Measurements from ENCODE around the gene TSFM. TPM values are rescaled to one million over a fixed set of nuclear protein-coding genes. Genes with fewer than 3 reads are reported as not detected.

The TSFM gene
- total RNA-seq, 1 donor from 2014 or later: 24.3 TPM

DNA sequence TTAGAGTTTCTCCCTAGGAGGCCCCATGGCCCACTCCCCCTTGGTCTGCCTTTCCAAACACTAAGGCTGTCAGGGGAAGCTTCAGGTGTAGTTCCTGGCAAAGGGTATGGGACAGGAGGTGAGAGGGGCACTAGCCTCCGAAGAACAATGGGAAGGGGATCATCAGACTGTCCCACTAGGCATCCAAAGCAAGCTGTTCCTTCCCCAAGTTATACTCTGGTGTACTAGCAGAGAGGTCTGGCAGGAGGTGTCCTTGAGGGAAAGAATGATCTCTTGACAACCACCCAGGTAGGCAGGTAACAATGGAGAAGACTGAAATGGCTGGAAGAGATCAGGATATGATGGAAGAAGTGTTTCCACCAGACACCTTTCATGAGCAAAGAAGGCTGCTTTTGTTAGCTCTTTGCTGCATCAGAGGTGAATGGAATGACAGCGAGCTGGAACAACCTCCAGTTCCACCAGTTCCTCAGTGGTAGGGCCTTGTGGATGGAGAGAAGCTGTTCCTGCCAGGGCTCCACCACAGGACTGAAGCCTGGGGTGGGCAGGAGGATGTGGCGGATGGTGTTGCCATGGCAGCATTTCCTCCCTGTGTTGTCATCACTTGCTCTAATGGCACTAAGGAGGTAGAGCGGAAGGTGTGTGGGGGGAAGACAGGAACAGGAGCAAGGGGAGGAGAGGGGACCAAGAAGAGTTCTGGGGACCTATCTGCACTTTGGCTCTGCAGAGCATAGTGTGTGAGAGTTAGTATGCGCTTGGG, 41.8 kb upstream of the TSFM start:
- TF ChIP-seq, protein P1, sequence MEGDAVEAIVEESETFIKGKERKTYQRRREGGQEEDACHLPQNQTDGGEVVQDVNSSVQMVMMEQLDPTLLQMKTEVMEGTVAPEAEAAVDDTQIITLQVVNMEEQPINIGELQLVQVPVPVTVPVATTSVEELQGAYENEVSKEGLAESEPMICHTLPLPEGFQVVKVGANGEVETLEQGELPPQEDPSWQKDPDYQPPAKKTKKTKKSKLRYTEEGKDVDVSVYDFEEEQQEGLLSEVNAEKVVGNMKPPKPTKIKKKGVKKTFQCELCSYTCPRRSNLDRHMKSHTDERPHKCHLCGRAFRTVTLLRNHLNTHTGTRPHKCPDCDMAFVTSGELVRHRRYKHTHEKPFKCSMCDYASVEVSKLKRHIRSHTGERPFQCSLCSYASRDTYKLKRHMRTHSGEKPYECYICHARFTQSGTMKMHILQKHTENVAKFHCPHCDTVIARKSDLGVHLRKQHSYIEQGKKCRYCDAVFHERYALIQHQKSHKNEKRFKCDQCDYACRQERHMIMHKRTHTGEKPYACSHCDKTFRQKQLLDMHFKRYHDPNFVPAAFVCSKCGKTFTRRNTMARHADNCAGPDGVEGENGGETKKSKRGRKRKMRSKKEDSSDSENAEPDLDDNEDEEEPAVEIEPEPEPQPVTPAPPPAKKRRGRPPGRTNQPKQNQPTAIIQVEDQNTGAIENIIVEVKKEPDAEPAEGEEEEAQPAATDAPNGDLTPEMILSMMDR (IDR thresholded peaks at IDR 0.05): no peak
- intact Hi-C loops (cut with DNase I): no loop called here
- Histone ChIP-seq H3K27me3 (peaks cover 45% of the 10 kb centered on the region), H3K9me3 (no peaks in the 10 kb centered on the region), H3K36me3 (no peaks in the 10 kb centered on the region), H3K4me3 (peak overlapping the region; percentile 46), H3K4me1 (peaks cover 10% of the 10 kb centered on the region), H3K27ac (no peak overlapping the region)
- ATAC-seq (peak; percentile 2), DNase-seq (no peak)

DNA sequence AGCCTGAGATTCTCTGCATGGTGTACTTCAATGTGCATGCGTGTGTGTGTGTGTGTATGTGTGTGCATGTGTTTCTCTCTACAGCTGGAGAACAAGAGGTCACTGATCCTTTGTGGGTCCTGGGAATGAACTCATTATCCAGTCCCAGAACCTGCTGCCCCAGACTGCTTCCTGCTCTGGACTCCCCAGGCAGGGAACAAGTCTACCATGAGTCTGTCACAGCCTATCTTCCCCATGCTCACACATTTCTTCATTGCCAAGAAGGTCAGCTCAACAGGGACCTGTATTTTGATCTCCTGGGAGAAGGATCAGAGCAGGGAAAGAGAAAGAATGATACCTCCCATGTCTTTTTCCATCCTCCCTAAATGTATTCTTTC, 41.2 kb upstream of the TSFM start:
- DNase-seq: no peak
- no peaks in the 10 kb centered on the region for H3K36me3 ChIP-seq
- H3K27ac ChIP-seq: peak overlapping the region; percentile 39
- H3K27me3 ChIP-seq: peaks cover 41% of the 10 kb centered on the region
- H3K4me1 ChIP-seq: peaks cover 14% of the 10 kb centered on the region
- intact Hi-C loops (cut with DNase I): no loop called here
- TF ChIP-seq, protein P1 (IDR thresholded peaks at IDR 0.05): no peak
- no peak for ATAC-seq
- H3K4me3 ChIP-seq: peak overlapping the region; percentile 46
- H3K9me3 ChIP-seq: no peaks in the 10 kb centered on the region

GRCh38 chr12:57741844-57742738, 40.5 kb upstream of the TSFM start:
- Histone ChIP-seq H3K27ac (peak overlapping the region; percentile 39), H3K4me3 (peak overlapping the region; percentile 46), H3K27me3 (peaks cover 35% of the 10 kb centered on the region), H3K36me3 (peaks cover 4% of the 10 kb centered on the region), H3K9me3 (no peaks in the 10 kb centered on the region), H3K4me1 (peaks cover 14% of the 10 kb centered on the region)
- TF ChIP-seq, protein P1 (IDR thresholded peaks at IDR 0.05): peak; percentile 17
- intact Hi-C loops (cut with DNase I): no loop called here
- peak; percentile 34 for ATAC-seq
- peak; percentile 77 for DNase-seq

DNA sequence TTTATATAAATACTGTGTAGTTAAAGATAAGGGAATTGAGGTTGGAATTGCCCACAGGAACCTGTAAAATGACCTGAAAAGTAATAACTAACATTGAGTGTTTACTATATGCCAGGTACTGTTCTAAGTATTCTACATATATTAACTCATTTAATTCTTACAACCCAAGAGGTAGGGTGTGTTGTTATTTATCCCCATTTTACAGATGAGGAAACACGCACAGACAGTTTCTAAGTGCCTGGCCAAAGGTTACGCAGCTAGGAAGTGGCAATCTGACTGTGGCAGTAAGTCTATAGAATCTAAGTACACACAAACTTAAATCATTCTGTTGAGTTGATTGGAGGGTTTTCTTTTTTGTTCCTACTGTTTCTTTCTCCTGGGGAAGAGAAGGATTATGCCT, 38.8 kb upstream of the TSFM start:
- intact Hi-C loops (cut with DNase I): no loop called here
- Histone ChIP-seq H3K4me1 (peaks cover 14% of the 10 kb centered on the region), H3K27ac (no peak overlapping the region), H3K9me3 (no peaks in the 10 kb centered on the region), H3K36me3 (peaks cover 21% of the 10 kb centered on the region), H3K4me3 (no peak overlapping the region), H3K27me3 (peaks cover 21% of the 10 kb centered on the region)
- TF ChIP-seq, protein P1 (IDR thresholded peaks at IDR 0.05): no peak
- ATAC-seq (no peak), DNase-seq (no peak)

- intact Hi-C loops (cut with DNase I): no loop called here
- TF ChIP-seq, protein P1 (IDR thresholded peaks at IDR 0.05): no peak
- Histone ChIP-seq H3K9me3 (no peaks in the 10 kb centered on the region), H3K4me1 (peaks cover 14% of the 10 kb centered on the region), H3K4me3 (peak overlapping the region; percentile 75), H3K27ac (peak overlapping the region; percentile 94), H3K27me3 (peaks cover 16% of the 10 kb centered on the region), H3K36me3 (peaks cover 26% of the 10 kb centered on the region)
- DNase-seq (peak; percentile 87), ATAC-seq (peak; percentile 74)
Observed at GRCh38 chr12:57744194-57744776, 38.3 kb upstream of the TSFM start.
